Ascending aorta (tissue), 2 donors: ENCODE results near the gene TMPRSS11D. TPM values are rescaled to one million over a fixed set of nuclear protein-coding genes. Genes with fewer than 3 reads are reported as not detected.

Source experiments
- DNase-seq, 2 donors: peaks; one replicate each; pipeline ENCODE4 v3.0.0-alpha.2; 2019; ENCODE audit warnings: low spot score in 2 of 2
- H3K27ac ChIP-seq, 2 donors: fragments of 200-600 bp; sonication (generic); one replicate each; pipeline ENCODE4 v1.5.1; 2016 to 2017; ENCODE audit warnings: mild to moderate bottlenecking in 1 of 2
- H3K27me3 ChIP-seq: fragments of 200-600 bp; sonication (generic); one replicate; pipeline ENCODE4 v1.5.1; 2017
- H3K36me3 ChIP-seq, 2 donors: fragments of 200-600 bp; sonication (generic); one replicate each; pipeline ENCODE4 v1.5.1; 2016
- H3K4me1 ChIP-seq, 2 donors: fragments of 200-600 bp; sonication (generic); one replicate each; pipeline ENCODE4 v1.5.1; 2016 to 2017; ENCODE audit warnings: mild to moderate bottlenecking in 1 of 2
- H3K4me3 ChIP-seq, 2 donors: fragments of 200-600 bp; sonication (generic); one replicate each; pipeline ENCODE4 v1.5.1; 2016 to 2017; ENCODE audit warnings: mild to moderate bottlenecking in 1 of 2
- H3K9me3 ChIP-seq, 2 donors: fragments of 200-600 bp; sonication (generic); one replicate each; pipeline ENCODE4 v1.5.1; 2016
- intact Hi-C: fragments of 100-400 bp; cut with DNase I; formaldehyde crosslinking; loops from one replicate; pipeline ENCODE4 v1.15.1; 2023
- total RNA-seq: library from RNA; depleted of rRNA; stranded (reverse); fragments of >200 nt; gene quantifications from one replicate; pipeline ENCODE4 v1.1.0, GENCODE V29; 2016
- TF ChIP-seq, protein P1 (sequence below), 3 experiments: fragments of 200-600 bp in 2 of 3; fragments of 450-650 bp in 1 of 3; sonication (generic) in 2 of 3; IDR thresholded peaks; one replicate each; pipeline ENCODE4 v1.5.1; 2016 to 2019; ENCODE audit warnings: antibody characterized with exemption in 3 of 3, mild to moderate bottlenecking in 1 of 3, moderate library complexity in 1 of 3

TMPRSS11D gene
- total RNA-seq, 1 donor from 2014 or later = not detected

DNA sequence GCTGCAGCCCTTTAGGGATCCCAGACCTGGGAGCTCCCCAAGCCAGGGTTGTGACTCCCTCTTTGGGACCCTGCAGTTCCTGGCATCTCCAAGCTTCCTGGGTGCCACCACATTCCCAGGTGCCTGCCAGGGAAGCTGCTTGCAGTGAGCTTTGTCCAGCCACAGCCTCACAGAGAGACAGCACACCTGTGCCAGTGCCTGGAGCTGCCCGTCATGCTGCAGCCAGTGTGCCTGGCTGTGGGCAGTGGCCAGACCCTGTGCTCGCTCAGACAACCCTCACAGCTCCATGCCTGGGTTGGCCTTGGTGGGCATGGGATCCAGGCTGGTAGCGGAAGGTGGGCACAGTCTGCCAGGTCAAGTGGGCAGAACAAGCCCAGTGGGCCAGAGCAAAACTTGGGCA, 43.4 kb upstream of the TMPRSS11D start:
- TF ChIP-seq, protein P1, sequence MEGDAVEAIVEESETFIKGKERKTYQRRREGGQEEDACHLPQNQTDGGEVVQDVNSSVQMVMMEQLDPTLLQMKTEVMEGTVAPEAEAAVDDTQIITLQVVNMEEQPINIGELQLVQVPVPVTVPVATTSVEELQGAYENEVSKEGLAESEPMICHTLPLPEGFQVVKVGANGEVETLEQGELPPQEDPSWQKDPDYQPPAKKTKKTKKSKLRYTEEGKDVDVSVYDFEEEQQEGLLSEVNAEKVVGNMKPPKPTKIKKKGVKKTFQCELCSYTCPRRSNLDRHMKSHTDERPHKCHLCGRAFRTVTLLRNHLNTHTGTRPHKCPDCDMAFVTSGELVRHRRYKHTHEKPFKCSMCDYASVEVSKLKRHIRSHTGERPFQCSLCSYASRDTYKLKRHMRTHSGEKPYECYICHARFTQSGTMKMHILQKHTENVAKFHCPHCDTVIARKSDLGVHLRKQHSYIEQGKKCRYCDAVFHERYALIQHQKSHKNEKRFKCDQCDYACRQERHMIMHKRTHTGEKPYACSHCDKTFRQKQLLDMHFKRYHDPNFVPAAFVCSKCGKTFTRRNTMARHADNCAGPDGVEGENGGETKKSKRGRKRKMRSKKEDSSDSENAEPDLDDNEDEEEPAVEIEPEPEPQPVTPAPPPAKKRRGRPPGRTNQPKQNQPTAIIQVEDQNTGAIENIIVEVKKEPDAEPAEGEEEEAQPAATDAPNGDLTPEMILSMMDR (IDR thresholded peaks at IDR 0.05) = no peak
- Histone ChIP-seq H3K27me3 (no peaks in the 10 kb centered on the region), H3K27ac (no peak overlapping the region), H3K36me3 (no peaks in the 10 kb centered on the region), H3K4me3 (no peak overlapping the region), H3K4me1 (no peaks in the 10 kb centered on the region), H3K9me3 (no peaks in the 10 kb centered on the region)
- intact Hi-C loops = no loop called here
- DNase-seq = no peak

DNA sequence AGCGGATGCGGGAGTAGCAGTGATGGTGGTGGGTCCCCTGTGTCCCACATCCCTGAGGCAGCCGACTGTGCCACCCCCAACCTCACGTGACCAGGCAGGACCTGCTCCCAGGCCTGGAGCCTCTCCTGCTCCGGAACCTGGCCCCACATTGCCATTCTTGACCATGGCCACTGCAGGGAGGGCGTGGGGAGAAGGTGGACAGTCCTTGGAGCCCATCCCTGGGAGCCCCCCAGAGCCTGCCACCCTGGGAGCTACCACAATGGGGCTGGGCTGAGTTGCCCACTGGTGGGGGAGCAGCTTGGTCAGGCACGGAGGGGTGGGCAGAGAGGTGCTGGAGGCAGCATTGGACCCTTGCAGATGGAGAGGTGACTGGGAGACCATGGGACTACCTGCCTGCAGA, 42.7 kb upstream of the TMPRSS11D start:
- no peak overlapping the region for H3K4me3 ChIP-seq
- no peaks in the 10 kb centered on the region for H3K27me3 ChIP-seq
- H3K27ac ChIP-seq = no peak overlapping the region
- TF ChIP-seq, protein P1 (IDR thresholded peaks at IDR 0.05) = no peak
- intact Hi-C loops = no loop called here
- no peaks in the 10 kb centered on the region for H3K9me3 ChIP-seq
- no peaks in the 10 kb centered on the region for H3K4me1 ChIP-seq
- no peaks in the 10 kb centered on the region for H3K36me3 ChIP-seq
- no peak for DNase-seq

DNA sequence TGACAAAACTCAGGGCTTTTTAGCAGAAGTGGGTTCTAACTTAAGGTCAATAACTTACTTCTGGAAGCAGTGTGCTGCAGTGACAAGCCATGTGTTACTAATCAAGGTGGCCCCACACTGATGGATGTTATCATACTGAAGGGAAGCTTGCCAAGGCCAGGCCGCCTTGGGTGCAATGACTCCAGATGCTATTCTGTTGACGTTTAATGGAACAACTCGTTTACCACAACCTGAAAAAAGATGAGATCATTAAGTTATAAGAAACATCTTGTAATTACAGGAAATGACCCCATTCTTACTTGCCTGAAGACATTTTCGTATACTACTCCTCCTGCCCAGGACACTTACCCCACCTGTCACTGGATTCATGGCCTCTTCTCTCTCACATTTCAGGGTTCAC, 38.9 kb upstream of the TMPRSS11D start:
- TF ChIP-seq, protein P1 (IDR thresholded peaks at IDR 0.05) = no peak
- Histone ChIP-seq H3K9me3 (no peaks in the 10 kb centered on the region), H3K27me3 (no peaks in the 10 kb centered on the region), H3K36me3 (no peaks in the 10 kb centered on the region), H3K4me3 (no peak overlapping the region), H3K4me1 (no peaks in the 10 kb centered on the region), H3K27ac (no peak overlapping the region)
- intact Hi-C loops = no loop called here
- no peak for DNase-seq

DNA sequence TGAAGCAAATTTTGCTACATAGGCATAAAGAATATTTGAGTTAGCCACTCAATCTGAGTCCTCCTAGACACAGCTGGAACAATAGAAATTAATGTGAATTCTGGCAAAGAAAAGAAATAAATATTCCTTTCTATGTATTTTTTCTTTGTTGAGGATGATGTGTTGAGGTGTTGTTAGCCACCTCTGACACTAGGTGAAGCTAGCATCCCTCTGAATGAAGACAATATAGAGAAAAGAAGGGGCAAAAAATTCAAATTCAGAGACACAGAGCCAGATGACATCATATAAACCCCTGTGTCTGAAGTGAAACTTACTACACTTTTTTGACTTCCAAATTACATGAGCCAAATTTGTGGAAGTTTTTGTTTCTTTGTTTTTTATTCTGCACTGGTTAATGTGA, 34.6 kb upstream of the TMPRSS11D start:
- TF ChIP-seq, protein P1 (IDR thresholded peaks at IDR 0.05) = no peak
- no peaks in the 10 kb centered on the region for H3K27me3 ChIP-seq
- H3K27ac ChIP-seq = no peak overlapping the region
- H3K4me1 ChIP-seq = no peaks in the 10 kb centered on the region
- no peaks in the 10 kb centered on the region for H3K9me3 ChIP-seq
- no peak overlapping the region for H3K4me3 ChIP-seq
- no peaks in the 10 kb centered on the region for H3K36me3 ChIP-seq
- intact Hi-C loops = no loop called here
- DNase-seq = no peak

DNA sequence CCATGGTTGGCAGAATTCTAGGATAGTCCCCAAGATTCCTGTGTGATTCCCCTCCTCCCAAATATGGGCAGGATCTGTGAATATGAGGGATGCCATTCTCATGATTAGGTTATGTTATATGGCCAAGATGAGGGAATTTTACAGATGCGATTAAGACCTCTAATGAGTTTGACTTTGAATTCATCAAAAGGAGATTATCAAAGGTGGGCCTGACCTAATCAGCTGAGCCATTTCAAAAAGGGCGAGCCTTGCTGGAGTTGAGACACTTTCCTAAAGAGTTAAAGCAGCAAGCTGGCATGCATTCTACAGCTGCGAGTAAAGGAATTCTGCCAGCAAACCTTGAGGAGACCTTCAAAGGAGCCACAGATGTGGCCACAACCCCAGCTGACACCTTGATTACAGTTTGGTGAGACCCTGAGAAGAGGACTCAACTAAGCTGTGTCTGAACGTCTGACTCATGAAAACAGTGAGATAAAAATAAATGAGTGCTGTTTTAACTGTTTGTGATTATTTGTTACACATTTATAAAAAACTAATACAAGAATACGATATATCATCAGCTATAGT, 31.7 kb upstream of the TMPRSS11D start:
- Histone ChIP-seq H3K27me3 (no peaks in the 10 kb centered on the region), H3K4me1 (no peaks in the 10 kb centered on the region), H3K36me3 (no peaks in the 10 kb centered on the region), H3K9me3 (no peaks in the 10 kb centered on the region), H3K4me3 (no peak overlapping the region), H3K27ac (no peak overlapping the region)
- no peak for DNase-seq
- TF ChIP-seq, protein P1 (IDR thresholded peaks at IDR 0.05) = no peak
- intact Hi-C loops = no loop called here

DNA sequence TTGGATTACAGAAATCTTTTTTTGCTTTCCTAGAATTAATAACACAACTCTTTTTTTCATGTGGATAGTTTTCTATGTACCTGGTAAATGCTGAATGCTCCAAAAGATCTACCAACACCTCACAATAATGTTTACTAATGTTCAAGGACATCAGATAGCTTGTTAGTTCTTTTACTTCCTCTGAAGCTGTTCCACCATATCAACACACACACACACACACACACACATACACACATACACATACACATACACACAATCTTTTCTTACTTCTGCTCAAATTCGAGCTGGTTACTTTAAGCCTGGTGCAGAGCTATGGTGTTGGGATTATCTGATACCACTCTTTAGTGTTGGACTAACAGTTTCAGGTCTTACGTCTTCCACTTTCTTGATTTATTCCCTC, 28.3 kb upstream of the TMPRSS11D start:
- intact Hi-C loops = no loop called here
- H3K27me3 ChIP-seq = no peaks in the 10 kb centered on the region
- no peaks in the 10 kb centered on the region for H3K9me3 ChIP-seq
- no peak overlapping the region for H3K27ac ChIP-seq
- H3K4me3 ChIP-seq = no peak overlapping the region
- H3K36me3 ChIP-seq = no peaks in the 10 kb centered on the region
- TF ChIP-seq, protein P1 (IDR thresholded peaks at IDR 0.05) = no peak
- no peaks in the 10 kb centered on the region for H3K4me1 ChIP-seq
- DNase-seq = no peak
